ENCODE results near the gene YPEL2.

YPEL2 gene

DNA sequence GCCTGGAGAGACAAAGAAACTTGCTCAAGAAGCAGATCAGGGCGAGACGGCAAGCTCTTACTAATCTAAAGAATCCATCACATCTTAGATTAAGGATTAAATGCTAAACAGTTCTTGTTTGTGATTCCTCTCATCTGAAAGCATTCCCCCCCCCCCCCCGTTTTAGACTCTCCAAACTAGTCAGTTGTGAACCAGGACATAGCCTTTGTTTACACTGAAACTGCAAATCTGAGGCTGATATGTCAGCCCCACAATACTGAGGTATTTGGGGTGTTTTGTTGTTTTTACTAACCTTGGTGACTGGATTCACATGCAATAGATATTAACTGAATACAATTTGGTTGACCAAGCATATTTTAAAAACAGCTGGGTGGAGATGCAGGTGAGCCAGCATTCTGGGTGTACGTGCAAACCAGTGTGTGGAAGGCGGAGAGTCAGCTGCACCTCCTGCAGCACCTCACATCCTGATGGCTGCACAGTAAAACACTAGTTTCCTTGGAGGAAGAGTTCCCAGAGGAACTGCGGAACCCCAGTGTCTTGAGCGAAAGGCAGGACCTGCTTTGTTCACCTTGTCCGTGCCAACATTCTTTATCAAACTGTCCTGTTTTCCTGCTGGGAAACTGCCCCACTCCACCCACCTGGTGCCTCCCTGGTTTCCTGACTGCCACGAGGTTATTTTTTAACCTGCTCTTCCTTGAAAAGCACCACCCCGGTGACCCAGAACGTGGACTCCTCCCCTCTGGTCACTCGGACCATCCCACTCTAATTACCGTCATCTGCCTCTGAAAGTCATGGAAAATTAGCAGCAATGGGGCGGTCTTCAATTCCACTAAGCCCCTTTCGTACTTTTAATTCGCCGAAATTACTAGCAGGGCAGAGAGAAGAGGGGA lies 1.2 kb upstream of the YPEL2 start:
- DNase-seq: no peak

DNA sequence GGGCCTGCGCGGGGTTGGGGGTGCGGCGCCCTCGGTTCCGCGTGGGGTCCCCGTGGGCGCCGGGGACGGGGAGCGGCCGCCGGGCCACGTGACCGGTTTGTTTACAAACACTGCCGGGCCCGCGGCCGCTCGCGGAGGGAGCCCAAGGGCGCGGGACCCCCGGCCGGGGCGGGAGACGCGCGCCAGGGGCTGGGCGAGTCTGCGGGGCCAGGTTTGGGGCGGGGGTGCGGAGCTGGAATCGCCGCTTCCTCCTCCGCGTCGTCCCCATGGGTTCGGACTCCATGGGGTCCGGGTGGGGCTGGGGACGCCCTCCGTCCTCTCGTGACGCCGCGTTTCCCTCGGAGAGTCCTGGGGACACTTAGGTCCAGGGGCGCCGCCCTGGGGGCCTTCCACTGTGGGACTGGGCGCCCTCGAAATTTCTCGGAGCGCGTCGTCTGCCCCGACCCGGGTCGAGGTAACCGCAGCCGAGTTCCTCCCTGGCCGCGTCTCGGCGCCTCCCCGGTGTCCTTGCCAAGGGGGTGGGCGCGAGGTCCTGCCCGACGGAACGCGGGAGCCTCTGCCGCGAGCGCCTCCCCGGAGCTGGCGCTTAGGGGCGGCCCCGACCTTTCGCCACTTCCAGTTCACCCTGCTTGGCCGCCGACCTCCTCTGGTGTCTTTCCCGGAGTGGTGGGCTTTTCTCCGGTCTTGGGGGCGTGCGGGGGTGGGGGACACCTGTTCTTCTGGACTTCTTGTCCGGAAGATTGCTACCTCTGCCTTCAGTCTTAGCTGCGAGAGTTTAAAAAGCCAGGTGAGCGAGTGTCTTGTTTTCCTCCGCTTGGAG lies 684 bp downstream of the YPEL2 start:
- DNase-seq: peak; percentile 73

DNA sequence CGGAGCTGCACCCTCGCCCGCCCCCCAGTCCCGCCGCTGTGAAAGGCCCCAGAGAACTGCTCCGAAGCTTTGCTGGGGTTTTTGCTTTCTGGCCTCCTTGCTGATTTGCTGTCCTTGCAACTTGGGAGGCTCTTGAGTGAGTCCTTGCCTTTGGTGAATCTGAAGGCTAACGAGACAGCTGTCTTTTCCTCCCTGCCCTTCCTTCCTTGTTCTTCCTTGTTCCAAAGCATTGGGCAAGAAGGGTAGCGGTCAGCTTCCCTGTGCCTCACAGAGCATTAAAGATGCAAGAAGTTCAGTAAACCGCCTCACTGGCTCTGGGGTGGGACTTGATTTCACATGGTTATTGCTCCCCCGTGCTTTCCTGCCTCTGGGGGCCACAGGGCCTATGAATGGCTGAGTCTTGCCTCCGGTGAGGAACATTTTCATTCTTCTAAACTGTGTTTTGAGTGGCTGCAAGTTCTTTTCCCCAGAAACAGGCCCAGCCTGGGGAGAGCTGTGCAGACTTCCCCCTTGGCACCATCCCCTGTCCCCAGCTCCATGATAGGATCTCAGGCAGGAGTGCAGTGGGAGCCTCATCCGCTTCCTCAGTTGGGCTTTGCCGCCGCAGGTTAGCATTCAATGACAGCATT lies 1.4 kb downstream of the YPEL2 start:
- DNase-seq: peak; percentile 70

DNA sequence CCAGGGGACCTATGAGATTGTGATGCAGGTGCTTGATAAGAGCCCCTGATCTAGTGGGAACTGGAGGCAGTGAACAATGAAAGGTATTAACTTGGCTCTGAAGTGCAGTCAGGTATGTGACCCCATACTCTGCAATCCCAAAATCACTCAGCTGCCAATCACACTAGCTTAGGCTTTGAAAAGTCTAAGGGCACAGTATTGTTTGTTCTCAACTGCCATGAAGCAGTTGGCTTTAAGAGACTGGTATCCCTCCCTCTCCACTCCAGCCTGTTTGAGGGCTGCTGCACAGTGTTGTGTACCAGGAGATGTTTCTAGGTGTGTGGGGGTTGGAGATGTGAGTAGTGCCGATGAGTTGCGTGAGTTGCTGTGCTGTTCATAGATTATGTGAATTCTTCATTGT lies 2.4 kb downstream of the YPEL2 start:
- no peak for DNase-seq

DNA sequence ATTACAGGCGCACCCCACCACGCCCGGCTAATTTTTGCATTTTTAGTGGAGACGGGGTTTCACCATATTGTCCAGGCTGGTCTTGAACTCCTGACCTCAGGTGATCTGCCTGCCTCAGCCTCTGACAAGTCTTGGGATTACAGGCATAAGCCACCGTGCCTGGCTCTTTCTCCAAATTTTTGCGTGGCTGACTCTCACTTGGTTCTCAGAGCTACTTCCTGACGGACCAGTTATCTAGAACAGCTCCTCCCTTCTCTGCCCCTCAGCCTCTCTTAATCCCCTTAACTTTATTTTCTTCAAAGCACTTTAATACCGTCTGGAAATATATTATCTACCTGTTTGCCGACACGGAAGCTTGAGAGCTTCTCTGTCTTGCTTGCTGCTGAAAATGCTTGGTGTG lies 4.2 kb downstream of the YPEL2 start:
- peak; percentile 8 for DNase-seq

DNA sequence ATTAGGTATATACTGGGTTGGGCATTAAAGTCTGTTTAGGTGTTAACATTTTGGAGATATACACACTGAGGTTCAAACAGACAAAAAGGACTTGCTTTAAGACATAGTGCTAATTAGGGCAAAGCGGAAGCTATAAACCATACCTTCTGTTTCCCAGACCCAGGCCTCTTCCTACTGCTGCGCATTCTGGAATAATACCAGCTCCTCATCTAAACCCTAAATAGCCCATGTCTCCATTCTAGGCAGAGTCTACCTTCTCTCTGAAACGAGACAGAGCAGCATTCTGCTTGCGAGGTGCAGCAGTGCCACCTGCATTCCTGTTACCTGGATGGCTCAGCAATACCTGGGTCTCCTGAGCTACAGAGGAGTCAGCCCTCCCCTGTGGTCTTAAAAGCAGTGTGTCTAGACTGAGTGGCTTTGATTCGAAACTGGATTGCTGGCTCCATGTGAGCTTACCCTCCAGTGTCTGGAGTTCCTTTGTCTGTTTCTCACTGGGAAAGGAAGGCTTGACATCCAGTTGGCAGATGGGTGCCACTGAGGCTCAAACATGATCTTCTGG lies 6.4 kb downstream of the YPEL2 start:
- no peak for DNase-seq

DNA sequence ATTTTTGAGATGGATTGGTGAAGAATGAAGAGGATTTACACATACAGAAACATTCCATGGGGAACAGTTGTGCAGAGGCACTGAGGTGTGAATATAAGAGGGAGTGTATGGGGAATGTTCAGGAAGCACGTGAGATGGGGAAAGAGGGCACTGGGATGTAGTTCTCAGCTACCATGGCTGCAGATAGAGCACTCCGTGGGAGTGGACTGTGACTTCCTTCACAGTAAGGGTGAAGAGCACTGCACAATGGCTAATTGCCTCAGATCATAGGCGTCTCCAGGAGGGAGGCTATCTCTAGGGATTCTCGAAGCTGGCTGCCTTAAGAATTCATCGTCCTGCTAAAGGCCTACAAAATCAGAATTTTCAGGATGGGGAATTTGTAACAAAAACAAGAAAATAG lies 7.0 kb downstream of the YPEL2 start:
- no peak for DNase-seq

DNA sequence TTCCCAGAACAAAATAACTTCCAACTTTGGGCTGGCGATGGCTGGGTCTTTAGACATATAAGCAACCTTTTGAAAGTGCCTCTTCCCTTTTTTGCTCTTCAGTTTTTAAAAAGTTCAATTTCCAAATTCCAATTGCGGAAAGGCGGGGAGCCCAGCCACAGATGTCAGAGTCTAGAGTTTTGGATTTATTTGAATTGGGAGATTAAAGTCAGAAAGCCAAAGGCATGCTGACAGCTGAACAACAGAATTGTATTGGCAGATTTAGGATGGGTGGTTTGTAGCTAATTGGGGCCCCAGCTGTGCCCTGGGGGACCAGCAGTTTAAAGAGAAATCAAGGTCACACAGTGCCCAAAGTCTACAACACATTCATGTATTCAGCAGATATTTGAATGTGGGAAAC lies 10.5 kb downstream of the YPEL2 start:
- DNase-seq: peak; percentile 21

DNA sequence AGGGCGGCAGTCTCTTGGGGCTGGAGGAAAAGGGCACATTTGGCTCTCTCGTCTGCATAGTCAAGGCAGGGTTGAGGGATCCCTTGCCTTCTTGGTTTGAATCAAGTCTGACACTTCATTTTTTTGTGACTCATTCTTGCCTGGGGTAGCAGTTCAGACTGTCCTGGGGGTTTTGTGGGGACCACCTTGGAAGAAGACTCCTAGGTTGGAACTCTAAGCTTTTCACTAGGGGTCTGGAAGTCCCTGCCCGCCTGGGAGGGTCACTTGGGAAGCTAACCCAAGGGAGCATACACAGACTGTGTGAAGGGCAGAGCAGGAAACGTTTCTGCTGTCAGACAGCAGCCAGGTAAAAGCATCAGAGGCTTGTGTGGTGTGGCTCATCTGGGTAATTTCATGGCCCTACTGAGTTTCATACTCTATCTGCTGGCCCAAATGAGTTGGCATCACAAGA lies 11.3 kb downstream of the YPEL2 start:
- DNase-seq: peak; percentile 65

DNA sequence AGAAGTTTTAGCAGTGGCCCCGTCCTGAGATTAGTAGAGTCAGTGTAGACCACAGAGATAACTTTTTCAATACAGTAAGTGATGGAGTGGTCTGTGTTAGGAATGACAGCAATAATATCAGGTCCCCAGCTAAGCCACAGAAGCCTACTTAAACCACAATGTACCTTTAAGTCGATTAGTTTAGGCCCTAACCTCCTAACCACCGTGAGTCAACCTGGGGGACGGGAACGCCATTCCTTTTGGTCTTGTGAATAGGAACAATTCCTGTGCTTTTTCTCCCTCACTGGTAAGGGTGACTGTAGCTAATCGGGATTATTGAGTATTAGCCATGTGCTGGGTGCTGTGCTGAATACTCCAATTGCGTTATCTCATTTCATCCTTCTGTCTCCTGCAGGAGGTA lies 14.0 kb downstream of the YPEL2 start:
- peak; percentile 39 for DNase-seq

DNA sequence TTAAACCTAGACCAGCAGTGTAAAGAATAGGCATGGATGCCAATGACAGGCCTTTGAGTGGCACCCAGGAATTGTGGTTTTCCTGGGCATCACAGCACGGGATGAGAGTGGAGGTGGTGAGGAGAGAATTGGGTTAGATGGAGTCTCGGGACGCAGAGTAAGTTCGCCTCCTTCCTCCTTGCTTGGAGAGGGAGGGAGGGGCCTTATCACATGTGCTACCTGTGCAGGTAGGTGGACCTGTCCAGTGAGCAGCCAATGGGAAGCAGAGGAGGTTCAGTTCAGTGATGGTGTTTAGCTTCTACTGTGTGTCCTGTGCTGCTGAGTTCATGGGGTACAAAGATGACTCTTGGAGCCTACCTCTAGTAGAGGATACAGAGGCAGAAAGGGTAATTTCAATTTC lies 14.9 kb downstream of the YPEL2 start:
- DNase-seq: no peak

DNA sequence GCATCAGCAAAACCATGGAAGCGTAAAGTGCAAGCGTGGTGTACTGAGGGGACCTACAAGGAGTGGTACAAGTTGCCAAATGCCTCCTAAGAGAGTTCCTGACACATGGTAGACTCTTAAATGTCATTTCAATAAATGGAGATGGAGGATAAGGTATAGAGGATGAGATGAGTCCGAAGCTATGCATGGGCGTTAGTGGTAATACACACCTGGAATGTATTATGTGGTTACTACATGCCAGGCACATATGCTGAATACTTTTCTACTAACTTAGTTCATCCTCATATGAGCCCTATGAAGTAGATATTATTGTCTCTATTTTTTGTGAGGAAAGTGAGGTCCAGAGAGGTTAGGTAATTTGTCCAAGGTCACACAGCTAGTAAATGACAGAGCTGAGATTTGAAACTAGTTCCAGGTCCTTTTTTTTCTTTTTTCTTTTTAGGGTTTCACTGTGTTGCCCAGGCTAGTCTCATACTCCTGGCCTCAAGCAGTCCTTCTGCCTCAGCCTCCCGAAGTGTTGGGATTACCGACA lies 15.5 kb downstream of the YPEL2 start:
- no peak for DNase-seq

DNA sequence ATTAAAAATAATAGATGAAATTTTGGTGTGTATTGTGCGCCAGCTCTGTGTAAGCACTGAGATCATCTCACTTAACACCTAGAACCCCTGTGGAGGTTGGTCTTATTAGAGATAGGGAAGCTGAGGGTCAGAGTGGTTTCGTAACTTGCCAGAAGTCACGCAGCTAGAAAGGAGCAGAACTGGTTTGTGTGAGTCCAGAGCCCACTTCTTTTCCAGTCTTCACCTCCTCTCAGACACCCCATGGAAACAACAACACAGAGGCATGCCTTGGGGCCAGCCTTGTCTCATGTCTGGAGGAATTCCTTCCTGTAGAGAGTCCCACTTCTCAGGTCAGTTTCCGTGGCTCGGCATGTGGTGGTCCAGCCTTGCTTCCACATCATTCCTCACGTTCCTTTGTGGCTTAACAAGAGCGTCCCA lies 16.5 kb downstream of the YPEL2 start:
- peak; percentile 17 for DNase-seq

DNA sequence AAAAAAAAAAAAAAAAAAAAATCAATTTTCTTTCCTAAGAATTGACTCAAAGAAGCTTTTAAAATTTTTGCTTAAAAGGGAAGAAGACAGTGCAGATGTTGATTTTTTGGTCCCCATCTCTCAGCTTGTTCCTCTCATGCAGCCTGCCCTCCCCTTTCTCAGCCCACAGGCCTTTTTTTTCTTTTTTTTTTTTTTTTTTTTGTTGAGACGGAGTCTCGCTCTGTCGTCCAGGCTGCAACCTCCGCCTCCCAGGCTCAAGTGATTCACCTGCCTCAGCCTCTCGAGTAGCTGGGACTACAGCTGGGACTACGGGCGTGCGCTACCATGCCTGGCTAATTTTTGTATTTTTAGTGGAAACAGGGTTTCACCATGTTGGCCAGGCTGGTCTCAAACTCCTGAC lies 17.7 kb downstream of the YPEL2 start:
- no peak for DNase-seq

DNA sequence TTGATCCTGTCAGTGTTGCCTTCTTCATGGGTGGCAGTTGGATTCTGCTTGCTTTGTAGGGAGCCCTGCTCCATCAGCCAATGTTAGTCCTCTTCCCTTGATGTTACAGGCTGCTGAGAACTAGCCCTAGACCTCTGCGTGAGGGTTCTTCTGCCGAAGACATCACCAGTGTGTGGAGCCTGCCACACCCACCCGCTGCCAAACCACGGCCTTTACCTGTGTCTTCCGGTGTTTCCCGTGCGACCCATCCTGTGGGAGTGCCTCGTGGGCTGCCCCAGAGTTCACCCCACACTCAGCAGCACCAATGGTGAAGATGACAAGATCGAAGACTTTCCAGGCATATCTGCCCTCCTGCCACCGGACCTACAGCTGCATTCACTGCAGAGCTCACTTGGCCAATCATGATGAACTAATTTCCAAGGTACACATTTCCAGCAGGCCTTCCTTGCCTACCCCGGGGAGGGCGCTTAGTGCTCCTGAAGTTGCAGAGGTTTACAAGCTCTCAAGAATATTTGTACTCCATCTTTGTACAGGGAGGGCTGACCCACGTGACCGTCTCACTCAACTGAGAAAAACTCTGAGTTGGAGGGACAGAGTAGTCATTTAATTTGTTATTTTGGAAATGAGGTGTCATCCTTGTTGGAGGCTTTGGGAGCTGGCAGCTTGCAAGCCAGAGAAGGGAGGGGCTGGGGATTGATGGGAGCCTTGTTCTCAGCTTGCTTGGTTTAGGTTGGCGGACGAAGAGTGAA lies 21.8 kb downstream of the YPEL2 start:
- peak; percentile 69 for DNase-seq

DNA sequence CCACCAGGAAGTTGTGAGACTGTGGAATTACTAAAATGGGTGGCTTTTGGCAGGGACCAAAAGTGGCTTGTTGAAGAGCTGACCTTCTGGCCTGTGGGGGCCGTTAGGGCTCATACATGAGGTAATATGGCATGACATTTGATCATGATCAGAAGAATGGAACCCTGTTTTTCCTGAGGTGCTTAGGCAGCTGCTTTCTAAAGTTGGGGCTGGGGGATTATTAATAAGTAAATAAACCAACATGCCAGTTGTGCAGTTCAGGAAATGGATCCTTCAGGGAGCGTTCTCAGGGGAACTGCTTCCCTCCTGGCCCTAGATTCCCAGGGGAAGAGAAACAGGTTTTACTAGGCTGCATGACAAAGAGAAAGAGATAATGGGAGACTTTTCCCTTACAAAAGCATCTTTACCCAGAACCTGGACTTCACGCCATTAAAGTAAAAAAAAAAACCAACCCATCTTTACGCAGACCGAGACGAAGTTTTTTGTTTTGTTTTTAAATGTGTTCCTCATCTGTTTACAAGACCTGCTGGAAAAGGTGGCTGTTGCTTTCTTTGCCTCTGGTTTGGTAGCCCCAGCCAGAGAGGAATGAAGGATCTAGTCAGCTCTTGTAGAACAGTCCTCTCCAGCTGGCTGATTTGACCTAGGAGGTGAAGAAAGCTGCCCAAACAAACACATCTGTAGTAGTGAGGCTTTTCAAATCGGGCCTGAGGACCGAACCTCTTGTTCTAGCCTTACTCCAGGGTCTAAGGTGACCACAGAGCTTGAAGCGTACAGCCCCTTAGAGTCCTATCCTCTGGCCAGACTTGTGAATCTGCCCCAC lies 22.7 kb downstream of the YPEL2 start:
- DNase-seq: no peak

DNA sequence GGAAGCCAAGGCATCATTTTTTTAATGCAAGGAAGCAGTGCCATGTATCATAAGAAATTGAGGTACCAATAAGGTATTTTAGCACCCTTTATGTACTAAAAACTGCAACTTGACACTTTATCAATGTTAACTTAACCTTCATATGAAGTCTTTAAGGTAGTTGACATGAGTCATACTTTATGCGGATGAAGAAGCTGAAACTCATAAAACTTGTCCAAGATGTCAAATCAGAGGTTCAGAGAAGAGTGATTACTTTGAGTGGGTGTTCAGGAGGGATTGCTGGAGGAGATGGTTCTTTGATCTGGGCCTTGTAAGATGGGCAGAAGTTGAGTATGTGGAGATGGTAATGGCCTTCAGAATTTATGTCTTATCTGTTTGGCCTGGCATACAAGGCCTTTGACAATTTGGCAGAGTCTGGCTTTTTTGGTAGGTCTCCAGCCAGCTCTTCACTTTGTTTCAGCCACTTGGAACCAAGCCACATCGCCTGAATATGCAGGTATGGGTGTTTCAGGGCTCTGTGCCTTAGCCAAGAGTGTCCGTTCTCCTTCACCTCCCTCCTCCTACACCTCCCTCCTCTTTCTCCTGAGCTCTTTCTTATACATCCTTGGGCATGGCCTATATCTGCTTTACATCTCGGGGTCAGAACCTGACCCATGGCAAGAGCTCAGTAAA lies 23.7 kb downstream of the YPEL2 start:
- DNase-seq: no peak

DNA sequence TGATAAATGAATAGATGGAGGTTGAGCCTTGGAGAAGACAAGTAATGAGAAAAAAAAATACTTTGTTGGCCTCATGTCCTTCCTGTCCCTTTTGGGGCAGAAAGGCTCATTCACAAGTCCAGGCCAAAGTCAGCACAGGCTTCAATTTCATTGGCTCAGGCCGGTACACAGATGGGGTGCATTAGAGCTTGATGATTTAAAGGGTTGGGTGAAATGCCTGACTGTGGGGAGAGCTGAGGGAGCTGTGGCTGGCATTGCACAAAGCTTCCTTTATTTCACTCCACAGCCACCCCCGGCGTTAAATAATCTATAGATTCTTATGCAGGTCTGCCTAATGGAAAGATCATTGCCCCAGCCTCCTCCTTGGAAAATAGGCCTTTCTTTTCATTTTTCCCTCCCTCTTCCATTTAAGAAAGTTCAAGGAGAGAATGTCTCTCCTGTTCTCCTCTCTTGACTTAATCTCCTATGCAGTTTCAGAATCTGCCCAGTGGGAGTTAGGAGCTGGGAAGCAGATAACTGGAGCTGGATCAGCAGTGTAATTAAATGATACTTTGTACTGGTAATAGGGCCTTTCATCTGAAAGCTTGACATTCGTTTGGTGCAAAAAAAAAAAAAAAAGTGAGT lies 24.4 kb downstream of the YPEL2 start:
- DNase-seq: peak; percentile 16

DNA sequence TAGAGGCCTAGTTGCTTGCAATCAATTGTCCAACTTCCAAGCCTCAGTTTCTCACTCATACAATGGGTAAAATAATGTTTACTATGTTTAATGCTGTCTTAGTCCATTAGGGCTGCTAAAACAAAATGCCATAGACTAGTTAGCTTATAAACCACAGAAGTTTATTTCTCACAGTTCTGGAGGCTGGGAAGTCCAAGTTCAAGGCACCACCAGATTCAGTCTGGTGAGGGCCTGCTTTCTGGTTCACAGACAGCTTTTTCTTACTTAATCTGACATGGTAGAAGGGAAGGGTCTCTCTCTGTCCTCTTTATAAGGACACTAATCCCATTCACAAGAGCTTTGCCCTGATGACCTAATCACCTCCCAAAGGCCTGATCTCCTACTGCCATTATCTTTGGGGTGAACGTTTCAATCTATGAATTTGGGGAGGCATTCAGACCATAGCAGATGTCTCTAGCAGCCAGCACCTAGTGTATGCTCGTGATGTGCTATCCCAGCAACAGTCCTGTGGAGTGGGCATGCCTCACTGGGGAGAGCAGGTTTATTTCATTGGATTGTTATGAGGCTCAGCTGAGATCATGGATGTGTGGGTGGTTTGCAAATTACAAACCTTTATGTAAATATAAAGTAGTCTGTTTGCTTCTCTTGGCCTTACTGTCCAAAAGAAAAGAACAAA lies 25.2 kb downstream of the YPEL2 start:
- DNase-seq: peak; percentile 44

All from activated effector memory CD4-positive, alpha-beta T cell treated with anti-CD3 and anti-CD28 coated beads, Interleukin-2, amount 50 U/mL, for 16 hours (primary cell).